GM18861 (cell line): Measurements from ENCODE around the gene MKI67.
"Not testable (repeated sequence)": the region's sequence is repeated elsewhere in the genome, so short reads cannot be mapped to it uniquely, and the experiment has no call there.

Experiments
- ATAC-seq: cut with Tn5 transposase; IDR thresholded peaks from one replicate; pipeline ENCODE4 v1.9.1; 2021; ENCODE audit not compliant: unreplicated experiment

MKI67 gene

DNA sequence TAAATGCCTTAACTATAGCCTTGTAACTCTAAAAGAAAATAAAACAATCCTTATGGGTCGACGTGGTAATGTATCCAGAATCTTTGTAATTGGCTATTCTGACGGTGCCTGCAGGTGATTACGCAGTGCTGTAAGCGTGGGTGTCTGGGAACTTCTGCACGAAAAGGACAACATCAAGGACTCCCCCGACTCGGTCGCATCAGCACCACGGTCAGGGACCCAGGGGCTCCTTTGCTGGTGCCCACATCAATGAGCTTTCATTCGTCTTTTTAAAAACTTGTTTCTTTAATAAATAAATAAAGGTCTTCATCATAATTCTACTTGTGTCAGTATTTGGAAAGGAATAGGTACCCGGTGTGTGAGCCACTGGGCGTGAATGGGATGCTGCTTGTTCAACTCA is 13.2 kb downstream of the MKI67 start:
- ATAC-seq: no peak

DNA sequence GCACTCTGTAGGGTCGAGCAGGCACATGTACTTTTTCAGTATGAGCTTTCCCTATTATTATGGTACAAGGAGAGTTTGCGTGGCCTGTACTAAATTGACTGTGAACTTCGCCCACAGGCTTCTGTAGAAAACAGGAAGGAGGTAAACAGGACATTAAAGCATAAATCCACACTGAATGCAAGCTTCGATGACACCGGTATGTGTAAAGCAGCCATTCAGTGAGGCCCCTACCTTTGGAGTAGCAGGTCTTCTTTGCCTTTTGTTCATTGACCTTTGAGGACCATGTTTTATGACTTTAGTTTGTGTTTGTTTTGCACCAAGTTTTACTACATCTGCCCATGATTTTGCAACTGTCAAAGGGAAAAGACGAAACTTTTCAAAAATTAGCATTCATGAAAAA is 14.5 kb downstream of the MKI67 start:
- ATAC-seq: no peak

DNA sequence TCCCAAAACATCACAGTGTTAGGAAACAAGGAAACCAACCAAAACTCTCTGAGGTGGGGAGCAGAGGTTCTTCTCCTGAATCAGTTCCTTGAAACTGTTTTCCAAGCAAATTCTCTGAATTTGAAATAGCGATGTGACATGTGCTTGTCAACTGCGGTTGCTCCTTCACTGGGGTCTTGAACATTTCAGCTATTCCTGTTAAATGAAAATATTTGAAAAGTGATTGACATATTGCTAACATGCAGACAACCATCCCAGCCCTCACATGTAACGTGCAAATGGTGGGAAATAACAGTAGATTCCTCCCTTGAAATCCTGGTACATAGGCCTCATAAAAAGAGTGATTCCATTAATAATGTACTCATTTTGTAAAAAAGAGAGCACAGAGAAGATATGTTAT is 15.9 kb downstream of the MKI67 start:
- no peak for ATAC-seq

DNA sequence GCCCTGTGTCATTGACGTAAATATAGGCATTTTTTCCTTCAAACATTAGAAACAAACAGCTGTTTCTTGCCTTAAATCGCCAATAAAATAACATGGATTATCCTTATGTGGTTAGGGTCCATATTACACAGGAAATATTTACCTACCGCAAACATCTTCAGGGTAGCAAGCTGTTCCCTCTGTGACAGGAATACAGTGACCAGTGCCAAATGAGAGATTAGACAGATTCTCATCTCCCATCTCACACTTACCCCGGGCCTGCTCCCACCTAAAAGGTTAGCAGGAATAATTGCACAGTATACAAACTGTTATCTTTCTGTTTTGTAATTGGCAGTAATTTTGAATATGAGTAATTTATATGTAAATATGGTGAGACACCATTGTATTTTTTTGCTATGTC is 16.5 kb downstream of the MKI67 start:
- no peak for ATAC-seq

DNA sequence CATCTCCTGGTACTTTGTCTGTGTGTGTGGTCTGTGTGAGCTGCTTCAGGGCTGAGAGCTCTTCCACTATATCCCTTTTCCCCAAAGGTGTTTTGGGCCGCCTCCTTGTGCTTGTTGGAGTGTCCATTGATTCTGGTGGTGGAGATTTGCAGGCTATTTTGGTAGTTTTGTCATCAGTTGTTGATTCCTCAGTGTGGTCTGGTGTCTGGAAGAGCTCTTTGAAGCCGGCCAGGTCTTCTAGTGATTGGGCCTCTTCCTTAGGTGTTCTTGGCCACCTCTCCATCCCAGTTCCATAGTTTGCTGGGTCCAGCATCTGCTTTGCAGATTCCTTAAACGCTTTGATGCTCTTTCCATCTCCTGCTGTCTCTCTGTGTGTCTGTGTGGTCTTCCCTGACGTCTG is 20.8 kb downstream of the MKI67 start:
- no peak for ATAC-seq

DNA sequence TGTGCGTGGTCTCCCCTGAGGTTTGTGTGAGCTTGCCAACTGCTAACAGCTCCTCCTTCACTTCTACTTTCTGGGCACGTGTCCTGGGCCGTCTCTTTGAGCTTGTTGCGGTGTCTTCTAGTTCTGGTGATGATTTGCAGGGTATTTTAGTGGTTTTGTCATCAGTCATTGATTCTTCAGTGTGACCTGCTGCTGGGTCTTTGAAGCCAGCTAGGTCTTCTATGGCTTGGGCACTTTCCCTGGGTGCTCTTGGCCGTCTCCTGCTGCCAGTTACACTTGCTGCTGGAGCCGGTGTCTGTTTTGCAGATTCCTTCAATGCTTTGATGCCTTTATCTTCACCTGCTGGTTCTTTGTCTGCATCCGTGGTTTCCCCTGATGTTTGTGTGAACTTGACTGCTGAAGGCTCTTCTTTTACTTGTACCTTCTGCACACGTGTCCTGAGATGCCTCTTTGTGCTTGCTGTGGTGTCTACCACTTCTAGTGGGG is 23.0 kb downstream of the MKI67 start:
- ATAC-seq: no peak

DNA sequence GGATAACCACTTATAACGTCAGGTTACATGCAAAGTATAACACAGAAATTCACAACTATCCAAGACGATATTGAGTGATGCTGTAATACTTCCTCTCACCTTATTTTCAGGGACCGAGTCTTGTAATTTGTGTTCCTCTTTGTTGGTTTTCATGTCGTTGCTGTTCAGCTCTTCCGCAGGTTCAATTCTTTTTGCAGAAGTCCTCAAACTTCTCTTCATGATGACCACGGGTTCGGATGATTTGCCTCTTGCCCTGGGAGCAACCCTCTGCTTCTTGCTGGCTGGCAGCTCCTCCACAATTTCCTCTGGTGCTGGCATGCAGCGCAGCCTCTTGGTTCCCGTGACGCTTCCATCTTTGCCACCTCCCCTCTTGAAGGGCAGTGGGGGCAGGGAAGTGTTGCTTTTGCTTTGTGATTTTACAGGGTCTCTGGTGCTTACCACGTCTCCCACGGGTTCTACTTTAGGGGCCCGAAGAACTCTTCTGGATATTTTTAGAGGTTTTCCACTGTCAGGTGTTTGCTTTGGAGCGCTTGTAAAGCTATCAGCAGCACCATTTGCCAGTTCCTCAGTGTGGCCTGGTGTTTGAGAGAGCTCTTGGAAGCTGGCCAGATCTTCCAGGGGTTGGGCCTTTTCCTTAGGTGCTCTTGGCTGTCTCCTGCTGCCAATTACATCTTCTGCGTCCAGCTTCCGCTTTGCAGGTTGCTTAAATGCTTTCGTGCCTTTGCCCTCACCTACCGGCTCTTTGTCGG is 23.6 kb downstream of the MKI67 start:
- no peak for ATAC-seq

DNA sequence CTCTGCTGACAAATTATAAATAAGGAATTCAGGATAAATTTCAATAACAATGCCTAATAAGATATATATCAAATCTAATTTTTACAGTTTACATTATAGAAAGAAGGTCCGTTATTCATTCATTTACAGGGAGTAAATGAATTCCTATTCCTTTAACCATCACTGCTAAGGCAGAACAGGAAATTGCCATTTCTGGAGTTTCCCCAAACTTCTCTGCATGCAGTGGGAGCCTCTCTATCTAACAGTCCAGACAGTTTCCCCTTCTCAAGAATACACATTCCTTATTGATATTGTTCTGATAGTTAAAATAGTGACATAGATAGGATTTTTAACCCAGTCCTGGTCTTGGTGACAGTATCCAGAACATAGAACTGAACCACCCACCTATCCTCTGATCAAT is 24.3 kb downstream of the MKI67 start:
- ATAC-seq: no peak

DNA sequence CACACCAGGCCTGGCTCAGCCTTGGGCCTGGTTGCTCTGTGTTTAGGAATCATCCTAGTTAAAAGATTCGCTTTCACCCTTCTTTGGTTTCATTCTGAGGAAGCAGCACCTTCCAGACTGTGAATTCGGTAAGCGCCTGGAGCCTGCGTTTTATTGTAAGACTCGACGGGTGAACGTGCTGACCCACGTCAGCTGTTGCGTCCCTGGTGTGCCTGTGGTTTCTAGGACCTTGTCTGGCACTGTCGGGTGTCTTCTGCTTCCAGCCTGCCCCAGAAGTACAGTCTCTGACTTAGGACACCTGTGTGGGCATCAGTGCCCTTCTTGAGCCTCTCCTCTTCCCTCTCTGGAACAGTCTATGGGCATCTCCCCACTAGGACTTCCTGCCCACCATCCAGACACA is 26.3 kb downstream of the MKI67 start:
- ATAC-seq: no peak

DNA sequence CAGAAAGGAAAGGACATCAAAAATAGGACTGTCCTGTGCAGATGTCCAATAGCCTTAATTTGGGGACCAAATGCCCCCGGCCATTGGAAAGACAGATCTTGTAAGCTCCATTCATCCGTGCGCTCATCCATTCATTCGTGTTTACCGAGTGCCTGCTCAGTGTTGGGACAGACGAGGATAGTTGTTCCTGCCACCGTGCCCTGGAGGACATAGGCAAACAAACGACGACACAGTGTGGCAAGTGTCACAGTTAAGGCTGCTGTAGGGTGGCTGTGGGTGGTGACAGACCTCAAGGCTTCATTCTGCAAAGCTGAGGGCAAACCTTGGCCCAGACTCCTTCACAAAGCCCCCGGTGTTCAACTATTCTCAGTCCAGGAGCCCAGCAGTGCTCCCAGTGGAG is 27.6 kb downstream of the MKI67 start:
- no peak for ATAC-seq

DNA sequence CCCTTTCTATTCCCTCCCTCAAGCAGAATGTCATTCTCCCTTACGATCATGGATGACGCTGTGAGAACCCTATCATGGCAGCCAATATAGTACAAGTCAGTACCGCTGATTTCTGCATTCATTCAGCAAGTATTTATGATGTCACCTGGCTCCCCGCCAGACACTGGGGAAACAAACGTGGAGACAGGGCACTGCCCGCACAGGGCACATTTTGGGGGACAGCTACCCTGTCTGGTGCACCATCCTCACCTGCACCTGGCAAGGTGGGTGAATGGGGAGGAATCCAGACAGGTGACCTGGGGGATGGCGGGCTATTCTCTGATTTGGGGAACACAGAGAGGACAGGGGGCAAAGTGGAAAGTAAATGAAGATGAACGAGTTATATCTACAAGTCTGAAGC is 28.4 kb downstream of the MKI67 start:
- ATAC-seq: no peak

DNA sequence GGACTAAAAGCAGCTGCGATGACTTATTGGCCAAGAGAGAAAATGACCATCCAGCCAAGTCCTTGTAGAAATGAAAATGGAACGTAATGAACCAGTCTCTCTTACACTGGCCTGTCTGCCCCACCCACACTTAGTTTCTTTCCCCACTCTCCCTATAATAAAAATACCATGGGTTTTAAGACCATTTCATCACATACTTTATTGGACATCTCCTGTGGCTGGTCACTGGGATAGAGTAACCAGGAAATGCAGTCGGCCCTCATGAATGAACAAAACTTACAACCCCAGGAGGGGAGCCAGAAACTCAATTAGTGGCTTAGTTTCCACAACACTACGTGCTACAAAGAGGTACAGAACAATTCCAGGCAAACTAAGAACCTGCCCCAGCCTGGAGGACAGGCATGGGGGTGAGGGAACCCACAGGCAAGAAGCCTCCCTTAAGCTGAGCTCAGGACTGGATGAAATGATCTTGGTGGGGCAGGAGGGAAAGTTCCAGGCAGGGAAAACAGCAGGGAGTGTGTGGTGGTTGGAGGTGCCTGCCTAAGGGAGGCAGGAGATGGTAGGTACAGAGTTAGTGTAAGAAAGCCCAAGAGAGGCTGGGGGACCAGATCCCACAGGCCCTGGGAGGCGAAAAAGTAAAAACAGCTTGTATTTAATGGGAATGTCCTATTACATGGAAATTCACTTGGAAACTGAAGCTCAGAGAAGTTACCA is 29.6 kb downstream of the MKI67 start:
- ATAC-seq: no peak

DNA sequence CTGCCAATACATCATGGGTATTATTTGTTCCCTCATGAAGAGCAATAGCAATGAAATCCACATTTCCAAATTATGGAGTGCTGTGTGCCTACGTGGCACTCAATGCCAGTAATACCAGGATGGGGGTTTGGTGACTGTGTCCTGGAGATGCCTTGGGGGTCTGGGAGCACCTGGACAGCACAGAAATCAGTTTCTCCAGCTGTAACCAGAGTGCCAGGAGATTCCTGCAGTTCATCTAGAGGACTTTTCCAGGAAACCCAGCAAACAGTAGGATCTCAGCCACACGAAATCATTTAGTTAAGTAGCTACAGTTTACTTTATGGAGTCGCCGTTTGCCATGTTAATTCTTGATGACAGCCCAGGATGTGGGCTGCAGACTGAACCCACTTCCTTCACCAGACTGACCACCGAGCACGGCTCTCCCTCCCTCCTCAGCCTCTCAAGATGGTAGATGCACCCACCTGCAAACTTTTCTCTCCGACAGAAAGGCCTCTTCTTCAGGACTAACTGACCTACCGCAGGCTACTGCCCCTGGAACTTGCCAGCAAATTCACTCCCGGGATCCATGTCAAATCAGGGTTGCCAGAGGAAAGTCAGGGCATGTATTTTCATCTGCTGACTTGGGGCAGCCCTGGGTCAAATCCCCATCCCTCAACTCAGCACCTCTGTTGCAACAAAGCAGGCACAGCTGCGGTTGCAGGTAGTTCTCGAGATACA is 30.3 kb downstream of the MKI67 start:
- ATAC-seq: peak; percentile 33

DNA sequence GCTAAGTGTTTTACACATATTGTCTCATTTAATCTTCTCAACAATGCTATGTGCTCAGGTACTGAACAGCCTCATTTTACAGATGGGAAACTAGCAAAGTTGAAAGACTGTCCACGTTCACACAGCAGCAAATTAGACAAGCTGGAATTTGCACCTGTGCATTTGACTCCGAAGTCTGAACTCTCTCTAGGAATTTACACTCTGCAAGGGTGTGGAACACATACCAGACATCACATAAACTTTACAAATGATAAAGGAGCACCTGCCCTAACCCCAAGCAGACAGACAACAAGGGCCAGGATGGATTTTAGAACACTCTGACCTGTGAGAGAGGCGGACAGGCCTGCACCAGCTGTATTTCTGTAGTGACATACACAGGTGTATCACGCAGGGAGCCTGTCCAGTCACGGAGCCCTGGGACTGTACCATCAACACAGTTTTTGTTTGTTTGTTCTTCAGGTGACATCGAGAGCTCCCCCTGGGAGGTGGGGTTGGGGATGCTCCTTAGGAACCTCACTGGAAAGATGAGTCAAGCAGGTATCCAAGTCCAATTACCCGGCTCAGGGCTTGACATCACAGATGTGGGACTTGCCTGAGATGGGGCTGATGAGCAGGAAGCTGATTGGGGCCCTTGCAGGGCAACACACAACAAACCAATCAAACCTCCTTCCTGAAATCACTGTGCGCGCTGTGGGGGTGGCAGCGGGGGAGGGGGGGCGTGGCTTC is 31.0 kb downstream of the MKI67 start:
- peak; percentile 59 for ATAC-seq

DNA sequence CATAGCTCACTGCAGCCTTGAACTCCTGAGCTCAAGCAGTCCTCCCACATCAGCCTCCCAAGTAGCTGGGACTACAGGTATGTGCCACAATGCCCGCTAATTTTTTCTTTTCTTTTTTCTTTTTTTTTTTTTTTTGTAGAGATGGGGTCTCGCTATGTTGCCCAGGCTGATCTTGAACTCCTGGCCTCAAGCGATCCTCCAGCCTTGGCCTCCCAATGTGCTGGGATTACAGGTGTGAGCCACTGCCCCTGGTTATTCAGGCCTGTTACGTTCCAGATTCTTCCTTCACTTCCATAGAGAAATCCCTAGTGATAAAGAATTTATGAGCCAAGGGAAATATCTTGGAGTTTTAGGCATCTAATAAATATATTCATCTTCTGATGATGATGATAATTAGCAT is 31.6 kb downstream of the MKI67 start:
- ATAC-seq: not testable (repeated sequence)

DNA sequence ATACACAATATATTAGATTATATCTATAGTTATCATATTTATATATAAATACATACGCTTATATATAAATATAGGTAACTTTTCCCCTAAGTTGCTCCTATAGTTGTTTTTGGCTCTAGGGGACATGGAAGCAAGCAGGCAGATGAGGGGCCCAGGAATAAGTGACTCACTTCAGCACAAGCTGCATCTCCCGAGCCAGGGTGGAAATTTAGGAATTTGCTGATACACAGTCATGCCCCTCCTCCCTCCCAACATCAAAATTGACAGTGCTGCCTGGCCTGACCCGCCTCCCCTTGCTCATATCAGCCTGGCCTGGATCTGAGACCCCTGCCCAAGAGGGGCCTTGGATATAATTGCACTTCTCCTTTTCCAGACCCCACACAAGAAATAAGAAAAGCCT is 33.8 kb downstream of the MKI67 start:
- no peak for ATAC-seq

DNA sequence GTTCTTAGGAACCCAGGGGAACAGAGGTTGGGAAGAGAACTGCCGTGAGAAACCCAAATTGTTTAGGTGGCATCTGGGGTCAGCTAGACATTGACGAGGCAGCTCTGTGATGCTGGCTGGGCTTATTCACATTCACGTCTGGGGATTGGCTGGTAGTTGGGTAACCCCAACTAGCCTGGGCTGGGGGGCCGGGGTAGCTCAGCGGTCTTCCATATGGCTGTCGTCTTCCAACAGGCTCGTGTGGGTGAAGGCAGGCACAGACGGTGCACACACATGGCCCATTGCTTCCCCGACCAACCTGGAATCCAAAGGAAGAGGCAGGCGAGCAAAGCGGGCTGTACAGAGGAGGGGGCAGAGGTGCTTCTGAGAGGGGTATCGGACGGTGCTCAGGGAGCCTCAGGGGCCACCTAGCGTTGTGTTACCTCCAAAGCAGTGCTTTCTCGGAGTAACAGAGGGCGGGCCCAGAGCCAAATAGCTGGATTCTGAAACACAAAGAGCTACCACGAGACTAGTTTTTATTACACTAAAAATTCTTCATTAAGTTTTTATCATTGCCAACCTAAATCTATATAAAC is 34.5 kb downstream of the MKI67 start:
- no peak for ATAC-seq

DNA sequence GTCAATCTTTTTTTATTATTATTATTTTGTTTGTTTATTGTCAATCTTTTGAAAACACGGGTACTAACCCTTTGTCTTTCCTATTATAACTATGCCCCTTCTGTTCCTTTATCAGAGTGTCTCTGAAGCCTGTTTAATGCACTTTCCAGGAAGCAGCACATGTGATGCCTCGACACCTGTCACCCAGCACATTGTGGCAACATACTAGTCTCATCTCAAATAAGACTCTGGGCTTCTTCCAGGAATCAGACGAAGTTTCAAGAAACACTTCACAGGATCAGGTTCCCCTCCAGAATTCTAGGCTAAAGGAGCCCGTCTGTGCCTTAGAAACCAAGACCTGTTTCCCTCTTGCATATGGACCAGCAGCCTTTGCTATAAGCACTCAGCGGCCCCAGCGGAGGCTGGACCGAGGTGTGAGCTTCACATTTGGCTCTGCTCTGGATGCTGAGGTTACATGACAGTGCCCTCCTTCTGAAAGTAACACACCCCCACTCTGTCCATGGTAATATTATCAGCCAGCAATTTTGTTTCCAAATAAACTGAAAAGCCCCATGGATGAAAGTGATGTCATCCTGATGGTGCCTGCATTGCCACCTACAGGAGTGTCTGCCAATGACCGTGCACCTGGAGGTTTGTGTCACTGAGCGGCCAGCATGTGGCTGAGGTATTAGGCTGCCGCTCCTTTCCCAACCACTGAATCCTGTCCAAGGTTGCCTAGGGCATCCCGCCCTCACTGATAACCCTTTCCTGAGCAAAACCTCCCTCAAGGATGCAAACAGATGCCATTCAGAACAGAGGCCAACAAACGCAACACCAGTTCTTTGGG is 38.1 kb downstream of the MKI67 start:
- ATAC-seq: no peak

DNA sequence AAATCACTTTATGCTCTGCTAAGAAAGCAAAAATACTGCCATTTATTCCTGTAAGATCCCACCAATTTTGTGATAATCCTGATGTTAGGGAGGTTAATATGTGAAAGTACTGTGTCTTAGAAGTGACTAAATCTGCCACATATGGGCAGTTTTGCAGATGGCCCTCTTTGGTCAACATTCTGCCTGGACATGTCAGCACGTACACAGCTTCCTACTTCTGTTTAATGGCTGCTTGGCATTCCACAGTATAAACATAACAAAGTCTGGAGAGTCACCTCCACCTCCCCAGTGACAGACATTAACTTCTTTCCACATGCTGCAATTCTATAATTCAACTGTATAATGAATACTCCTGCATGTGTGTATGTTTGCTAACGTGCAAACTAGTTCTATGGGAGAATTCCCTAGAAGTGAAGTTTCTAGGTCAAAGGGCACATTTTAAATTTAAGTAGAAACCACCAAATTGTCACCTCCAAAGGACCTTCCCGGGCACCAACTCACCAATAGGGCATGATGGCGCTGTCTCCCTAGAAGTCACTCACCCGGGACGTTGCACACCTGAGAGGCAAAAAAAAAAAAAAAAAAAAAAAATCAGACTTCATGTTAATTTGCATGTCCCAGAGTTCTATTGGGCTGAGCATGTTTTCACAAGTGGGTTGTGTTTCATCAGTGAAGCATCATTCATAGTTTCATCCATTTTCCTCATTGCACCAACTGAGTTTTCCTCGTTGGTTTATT is 38.9 kb downstream of the MKI67 start:
- no peak for ATAC-seq
